K562 (cell line): ENCODE measurements around the gene ANKRD34A. TPM values are rescaled to one million over a fixed set of nuclear protein-coding genes. Genes with fewer than 3 reads are reported as not detected.

Experiments
- BRD4 ChIP-seq: fragments of 200-600 bp; sonication (generic); IDR thresholded peaks from 2 replicates; pipeline ENCODE4 v1.6.1; 2017; ENCODE audit warnings: inconsistent platforms
- CEBPG ChIP-seq, 3 experiments: fragments of 200-800 bp in 1 of 3; sonication (Bioruptor generic) in 1 of 3; sonication (generic) in 1 of 3; formaldehyde crosslinking in 1 of 3; IDR thresholded peaks in 2 of 3; conservative IDR thresholded peaks in 1 of 3; 2 replicates each; pipeline versions ENCODE4 v1.6.1 to v1.8.0; 2016 to 2022; ENCODE audit warnings: missing compliant biosample characterization in 2 of 3, missing genetic modification characterization in 2 of 3, mild to moderate bottlenecking in 1 of 3, missing genetic modification reagents in 1 of 3
- CREB5 ChIP-seq: fragments of 250-450 bp; sonication (Bioruptor Pico); IDR thresholded peaks from 2 replicates; pipeline ENCODE4 v1.5.0; 2020; ENCODE audit warnings: mild to moderate bottlenecking
- DACH1 ChIP-seq: fragments of 450-650 bp; IDR thresholded peaks from 2 replicates; pipeline ENCODE4 v1.6.1; 2018; ENCODE audit not compliant: partially characterized antibody
- ETV5 ChIP-seq: sonication (generic); formaldehyde crosslinking; IDR thresholded peaks from 2 replicates; pipeline ENCODE4 v1.4.0; 2020; ENCODE audit warnings: low read depth, mild to moderate bottlenecking, missing genetic modification reagents
- GATAD2A ChIP-seq: fragments of 450-650 bp; IDR thresholded peaks from 2 replicates; pipeline ENCODE4 v1.6.1; 2017
- HDAC2 ChIP-seq: fragments of 450-650 bp; IDR thresholded peaks from 2 replicates; pipeline ENCODE4 v1.6.1; 2016; ENCODE audit warnings: mild to moderate bottlenecking
- LARP7 ChIP-seq: fragments of 450-650 bp; IDR thresholded peaks from 2 replicates; pipeline ENCODE4 v1.6.1; 2016
- MAFF ChIP-seq: IDR thresholded peaks from 2 replicates; pipeline ENCODE4 v1.6.1; 2012; ENCODE audit warnings: low read length, improper control_type of control experiment
- PHB2 ChIP-seq: fragments of 450-650 bp; IDR thresholded peaks from 2 replicates; pipeline ENCODE4 v1.6.1; 2017; ENCODE audit warnings: low read depth
- PML ChIP-seq: IDR thresholded peaks from 2 replicates; pipeline ENCODE4 v1.6.1; 2012; ENCODE audit warnings: low read length, inconsistent platforms
- PTTG1 ChIP-seq: fragments of 450-650 bp; IDR thresholded peaks from 2 replicates; pipeline ENCODE4 v1.6.1; 2016; ENCODE audit warnings: low read depth, mild to moderate bottlenecking, missing genetic modification characterization, missing compliant biosample characterization
- RERE ChIP-seq: sonication (generic); formaldehyde crosslinking; IDR thresholded peaks from 2 replicates; pipeline ENCODE4 v1.8.0; 2023; ENCODE audit warnings: missing genetic modification reagents, mild to moderate bottlenecking, borderline replicate concordance
- TCF7 ChIP-seq: sonication (generic); IDR thresholded peaks from 2 replicates; pipeline ENCODE4 v1.6.1; 2016; ENCODE audit warnings: antibody characterized with exemption, borderline replicate concordance
- XRCC3 ChIP-seq: fragments of 450-650 bp; IDR thresholded peaks from 2 replicates; pipeline ENCODE4 v1.6.1; 2017; ENCODE audit warnings: mild to moderate bottlenecking, moderate library complexity
- ZFP30 ChIP-seq: fragments of 250-450 bp; sonication (Bioruptor Pico); IDR thresholded peaks from 2 replicates; pipeline ENCODE4 v1.8.0; 2022; ENCODE audit warnings: moderate library complexity, mild to moderate bottlenecking, inconsistent platforms, borderline replicate concordance
- ZKSCAN8 ChIP-seq: fragments of 200-800 bp; sonication (Bioruptor generic); IDR thresholded peaks from 2 replicates; pipeline ENCODE4 v1.6.1; 2016; ENCODE audit warnings: missing genetic modification characterization, missing compliant biosample characterization
- ZNF354B ChIP-seq: fragments of 250-450 bp; sonication (Bioruptor Pico); IDR thresholded peaks from 2 replicates; pipeline ENCODE4 v1.4.0; 2020
- ZNF583 ChIP-seq: fragments of 250-450 bp; sonication (Bioruptor Pico); IDR thresholded peaks from 2 replicates; pipeline ENCODE4 v1.4.0; 2020
- polyA plus RNA-seq, 8 experiments: library from polyadenylated mRNA; depleted of rRNA in 4 of 8; stranded (reverse) in 5 of 8; unstranded in 3 of 8; fragments of >200 nt; fragmentation: Nextera tagmentation in 2 of 8; fragmentation: Illumina TruSeq in 1 of 8; extraction: Ambion mirVana in 2 of 8; extraction: Trizol in 1 of 8; gene quantifications; 2 replicates each; pipeline versions ENCODE4 v1.2.1 to v1.2.3, GENCODE V29; 2011 to 2014; ENCODE audit warnings: inconsistent platforms in 1 of 8, missing spikeins in 1 of 8
- total RNA-seq, 7 experiments: library from RNA; depleted of rRNA in 6 of 7; stranded (reverse); fragments of >200 nt in 6 of 7; fragmentation: Illumina TruSeq in 2 of 7; extraction: Trizol in 2 of 7; gene quantifications; 2 replicates each; pipeline versions ENCODE4 v1.2.1 to v1.2.3, GENCODE V29; 2011 to 2021; ENCODE audit warnings: low replicate concordance in 1 of 7
- TF ChIP-seq, protein P1 (sequence below): fragments of 250-450 bp; sonication (Bioruptor Pico); IDR thresholded peaks from 2 replicates; pipeline ENCODE4 v1.8.0; 2022; ENCODE audit warnings: moderate library complexity, mild to moderate bottlenecking, inconsistent platforms
- TF ChIP-seq, protein P2 (sequence below): fragments of 450-650 bp; IDR thresholded peaks from 2 replicates; pipeline ENCODE4 v1.6.1; 2014; ENCODE audit warnings: low read depth, mild to moderate bottlenecking, moderate library complexity, borderline replicate concordance

The ANKRD34A gene
- total and polyA plus RNA-seq, 9 of the 15 experiments (the other 6 are each of a cell fraction or from before 2014, with no cell fraction given): 0.06 to 1.6 (median 0.43) TPM

DNA sequence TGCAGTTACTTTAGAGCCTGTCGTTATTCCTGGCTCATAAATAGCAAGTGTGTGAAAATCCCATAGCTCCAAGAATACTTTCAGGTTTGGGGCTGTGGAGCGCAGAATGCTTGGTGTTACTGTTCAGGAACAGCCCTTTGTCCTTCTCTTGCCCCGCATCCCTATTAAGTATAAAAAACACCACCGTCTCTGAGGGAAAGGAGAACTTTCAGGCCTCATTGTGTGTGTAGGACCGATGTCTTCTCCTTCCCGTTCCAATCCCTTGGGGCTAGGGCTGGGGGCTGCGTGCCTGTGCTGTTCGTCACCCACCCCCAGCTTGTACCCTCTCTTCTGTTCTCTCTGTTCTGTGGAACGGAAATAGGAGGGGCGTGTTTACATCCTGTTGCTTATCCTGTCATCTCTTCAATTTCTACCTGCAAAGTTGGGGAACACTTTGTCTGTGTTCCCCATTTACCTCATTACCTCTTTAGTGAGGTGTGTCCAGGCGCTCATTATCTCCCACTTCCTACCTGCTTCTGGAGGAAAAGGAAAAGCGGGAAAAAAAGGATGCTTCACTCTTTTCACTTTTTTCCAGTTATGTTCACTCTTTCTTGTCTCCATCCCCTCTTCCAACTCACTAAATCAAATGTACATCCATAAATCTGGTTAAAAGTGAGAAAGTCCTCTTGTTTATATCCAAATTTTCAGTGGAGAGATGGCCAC lies 32.8 kb upstream of the ANKRD34A start (continued):
- TF ChIP-seq CEBPG (CRISPR knock-in tag; IDR thresholded peaks at IDR 0.05) (no peak), CEBPG (tag; conservative IDR thresholded peaks at IDR 0.05 in 1 of 2, IDR thresholded peaks at IDR 0.05 in 1 of 2) (no peak), TCF7 (no peak), PML (peak; percentile 44; the same call in 1 of the 2 replicates), ZFP30 (CRISPR knock-in tag) (no peak), DACH1 (no peak), XRCC3 (no peak), LARP7 (no peak; the same call in 1 of the 2 replicates), BRD4 (no peak; the same call in 1 of the 2 replicates), ZNF583 (CRISPR knock-in tag) (no peak), MAFF (no peak), PTTG1 (tag) (no peak), GATAD2A (0 out of 2 replicates have a peak, but pooled peaks have one; percentile 21), PHB2 (no peak), RERE (CRISPR knock-in tag) (no peak), ZNF354B (CRISPR knock-in tag) (no peak), ZKSCAN8 (CRISPR knock-in tag) (no peak), HDAC2 (peak; percentile 16), CREB5 (CRISPR knock-in tag) (no peak), ETV5 (peak; percentile 70)
- TF ChIP-seq, protein P1, sequence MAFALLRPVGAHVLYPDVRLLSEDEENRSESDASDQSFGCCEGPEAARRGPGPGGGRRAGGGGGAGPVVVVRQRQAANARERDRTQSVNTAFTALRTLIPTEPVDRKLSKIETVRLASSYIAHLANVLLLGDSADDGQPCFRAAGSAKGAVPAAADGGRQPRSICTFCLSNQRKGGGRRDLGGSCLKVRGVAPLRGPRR (CRISPR knock-in tag): no peak
- TF ChIP-seq, protein P2, sequence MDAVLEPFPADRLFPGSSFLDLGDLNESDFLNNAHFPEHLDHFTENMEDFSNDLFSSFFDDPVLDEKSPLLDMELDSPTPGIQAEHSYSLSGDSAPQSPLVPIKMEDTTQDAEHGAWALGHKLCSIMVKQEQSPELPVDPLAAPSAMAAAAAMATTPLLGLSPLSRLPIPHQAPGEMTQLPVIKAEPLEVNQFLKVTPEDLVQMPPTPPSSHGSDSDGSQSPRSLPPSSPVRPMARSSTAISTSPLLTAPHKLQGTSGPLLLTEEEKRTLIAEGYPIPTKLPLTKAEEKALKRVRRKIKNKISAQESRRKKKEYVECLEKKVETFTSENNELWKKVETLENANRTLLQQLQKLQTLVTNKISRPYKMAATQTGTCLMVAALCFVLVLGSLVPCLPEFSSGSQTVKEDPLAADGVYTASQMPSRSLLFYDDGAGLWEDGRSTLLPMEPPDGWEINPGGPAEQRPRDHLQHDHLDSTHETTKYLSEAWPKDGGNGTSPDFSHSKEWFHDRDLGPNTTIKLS: no peak
